GM12865 (cell line): ENCODE measurements around the gene SNX9.

Experiments
- DNase-seq: peaks from one replicate; pipeline ENCODE4 v3.0.0; 2010; ENCODE audit warnings: low read depth
- H3K4me3 ChIP-seq: 2 replicates; pipeline ENCODE4 v1.5.1; 2011; ENCODE audit warnings: mild to moderate bottlenecking, low read depth, low read length, control low read depth
- CTCF ChIP-seq: IDR thresholded peaks from 2 replicates; pipeline ENCODE4 v1.5.1; 2011; ENCODE audit warnings: low read length, control low read depth, low read depth, inconsistent platforms; ENCODE audit not compliant: insufficient read depth; ENCODE audit errors: missing control alignments

The SNX9 gene

GRCh38 chr6:157860505-157860991, 37.5 kb downstream of the SNX9 start:
- DNase-seq: no peak
- H3K4me3 ChIP-seq: no peak overlapping the region
- no peak for TF ChIP-seq CTCF

GRCh38 chr6:157861184-157861583, 38.1 kb downstream of the SNX9 start:
- H3K4me3 ChIP-seq: no peak overlapping the region
- TF ChIP-seq CTCF: no peak
- DNase-seq: no peak

GRCh38 chr6:157861814-157862213, 38.8 kb downstream of the SNX9 start:
- no peak overlapping the region for H3K4me3 ChIP-seq
- no peak for TF ChIP-seq CTCF
- DNase-seq: no peak

GRCh38 chr6:157862706-157863105, 39.7 kb downstream of the SNX9 start:
- H3K4me3 ChIP-seq: no peak overlapping the region
- TF ChIP-seq CTCF: no peak
- no peak for DNase-seq

GRCh38 chr6:157864185-157864761, 41.2 kb downstream of the SNX9 start:
- no peak for TF ChIP-seq CTCF
- no peak overlapping the region for H3K4me3 ChIP-seq
- DNase-seq: no peak

GRCh38 chr6:157865249-157865648, 42.2 kb downstream of the SNX9 start:
- no peak overlapping the region for H3K4me3 ChIP-seq
- DNase-seq: no peak
- TF ChIP-seq CTCF: no peak

- DNase-seq: no peak
- H3K4me3 ChIP-seq: no peak overlapping the region
- TF ChIP-seq CTCF: no peak
Observed at GRCh38 chr6:157867155-157867559, 44.1 kb downstream of the SNX9 start.
